NCI-H2107 treated with DMSO at 0.1 percent for 48 hours (cell line): Measurements from ENCODE around the gene NSUN4.
"Not testable (repeated sequence)": the region's sequence is repeated elsewhere in the genome, so short reads cannot be mapped to it uniquely, and the experiment has no call there.

Experiments used
- DNase-seq: peaks from one replicate; lab custom pipeline; 2025; ENCODE audit not compliant: unreplicated experiment; lab: John Stamatoyannopoulos, UW

NSUN4 gene

DNA sequence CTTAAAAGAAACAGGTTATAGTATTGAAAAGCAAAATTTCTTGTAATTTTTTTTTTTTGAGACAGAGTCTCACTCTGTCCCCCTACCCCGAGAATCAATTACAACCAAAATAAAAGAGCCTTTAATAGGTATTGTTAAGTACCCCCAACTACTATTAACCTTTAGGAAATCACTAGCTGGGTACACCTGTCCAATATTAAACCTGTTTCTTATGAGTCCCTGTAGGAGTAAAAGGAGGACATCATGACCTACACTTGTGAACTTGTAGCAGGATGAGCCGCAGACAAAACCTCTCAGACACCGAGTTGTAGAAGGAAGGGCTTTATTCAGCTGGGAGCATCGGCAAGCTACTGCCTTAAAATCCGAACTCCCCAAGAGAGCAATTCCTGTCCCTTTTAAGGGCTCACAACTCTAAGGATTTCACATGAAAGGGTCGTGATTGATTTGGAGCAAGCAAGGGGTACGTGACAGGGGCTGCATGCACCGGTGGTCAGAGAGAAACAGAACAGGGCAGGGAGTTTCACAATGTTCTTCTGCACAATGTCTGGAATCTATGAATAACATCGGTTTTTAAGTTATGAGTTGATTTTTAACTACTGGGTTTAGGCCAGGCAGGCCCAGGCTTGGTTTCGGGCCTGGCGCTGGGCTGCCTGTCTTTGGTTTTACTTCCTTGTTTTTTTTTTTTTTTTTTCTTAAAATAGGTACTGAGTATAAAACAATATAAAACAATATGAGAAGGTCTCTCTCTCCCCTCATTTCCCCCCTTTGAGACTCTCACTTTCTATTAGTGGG, 15.1 kb upstream of the NSUN4 start:
- DNase-seq: not testable (repeated sequence)

DNA sequence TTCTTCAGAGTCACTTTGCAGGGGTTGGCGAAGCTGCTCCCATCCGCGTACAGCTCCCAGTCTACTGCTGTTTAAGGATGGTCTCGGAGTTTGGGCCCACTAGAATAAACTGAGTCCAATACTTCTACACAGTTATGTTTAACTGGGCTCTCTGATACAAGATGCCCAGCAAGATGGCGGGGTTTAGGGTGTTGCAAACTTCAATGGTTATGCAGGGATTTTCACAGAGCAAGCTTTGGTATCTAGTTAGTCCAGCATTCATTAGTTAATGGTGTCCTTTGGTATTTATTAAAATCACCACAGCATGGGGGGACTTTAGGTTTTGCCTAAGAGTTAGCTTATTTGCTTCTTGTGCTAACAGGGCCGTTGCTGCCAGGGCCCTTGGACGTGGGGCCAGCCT, 12.4 kb upstream of the NSUN4 start:
- DNase-seq: not testable (repeated sequence)

DNA sequence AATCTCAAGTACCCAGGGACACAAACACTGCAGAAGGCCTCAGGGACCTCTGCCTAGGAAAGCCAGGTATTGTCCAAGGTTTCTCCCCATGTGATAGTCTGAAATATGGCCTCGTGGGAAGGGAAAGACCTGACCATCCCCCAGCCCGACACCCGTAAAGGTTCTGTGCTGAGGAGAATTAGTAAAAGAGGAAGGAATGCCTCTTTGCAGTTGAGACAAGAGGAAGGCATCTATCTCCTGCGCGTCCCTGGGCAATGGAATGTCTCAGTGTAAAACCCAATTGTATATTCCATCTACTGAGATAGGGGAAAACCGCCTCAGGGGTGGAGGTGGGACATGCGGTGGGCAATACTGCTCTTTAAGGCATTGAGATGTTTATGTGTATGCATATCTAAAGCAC, 10.8 kb upstream of the NSUN4 start:
- DNase-seq: not testable (repeated sequence)

DNA sequence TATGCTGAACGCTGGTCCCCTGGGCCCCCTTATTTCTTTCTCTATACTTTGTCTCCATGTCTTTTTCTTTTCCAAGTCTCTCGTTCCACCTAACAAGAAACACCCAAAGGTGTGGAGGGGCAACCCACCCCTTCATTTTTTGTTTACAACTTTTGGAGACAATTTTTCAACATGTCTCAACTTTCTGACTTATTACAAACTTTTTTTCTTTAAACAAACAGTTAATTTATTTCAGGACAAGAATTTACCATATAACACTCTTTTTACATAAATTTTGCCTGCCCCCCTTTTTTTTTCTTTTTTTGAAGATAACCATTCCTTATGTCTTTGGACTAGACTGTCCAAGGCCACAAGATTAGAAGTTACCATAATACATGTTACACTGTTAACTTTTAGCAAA, 10.2 kb upstream of the NSUN4 start:
- not testable (repeated sequence) for DNase-seq

DNA sequence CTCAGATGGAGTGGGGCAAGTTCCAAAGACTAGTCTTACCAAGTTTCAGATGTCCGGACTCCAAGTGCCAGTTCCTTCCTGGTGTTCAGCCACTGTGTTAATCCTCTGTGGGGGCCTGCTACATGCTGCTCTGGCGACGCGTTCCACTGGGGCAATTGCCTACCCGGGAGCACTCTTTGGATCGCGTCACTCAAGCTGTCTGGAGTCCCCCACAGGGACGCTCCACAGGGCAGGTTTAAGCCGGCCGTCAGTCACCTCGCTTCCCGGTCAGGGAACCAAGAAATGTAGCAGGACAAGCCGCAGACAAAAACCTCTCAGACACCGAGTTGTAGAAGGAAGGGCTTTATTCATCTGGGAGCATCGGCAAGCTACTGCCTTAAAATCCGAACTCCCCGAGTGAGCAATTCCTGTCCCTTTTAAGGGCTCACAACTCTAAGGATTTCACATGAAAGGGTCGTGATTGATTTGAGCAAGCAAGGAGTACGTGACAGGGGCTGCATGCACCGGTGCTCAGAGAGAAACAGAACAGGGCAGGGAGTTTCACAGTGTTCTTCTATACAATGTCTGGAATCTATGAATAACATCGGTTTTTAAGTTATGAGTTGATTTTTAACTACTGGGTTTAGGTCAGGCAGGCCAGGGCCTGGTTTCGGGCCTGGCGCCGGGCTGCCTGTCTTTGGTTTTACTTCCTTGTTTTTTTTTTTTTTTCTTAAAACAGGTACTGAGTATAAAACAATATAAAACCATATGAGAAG, 8.6 kb upstream of the NSUN4 start:
- DNase-seq: not testable (repeated sequence)

DNA sequence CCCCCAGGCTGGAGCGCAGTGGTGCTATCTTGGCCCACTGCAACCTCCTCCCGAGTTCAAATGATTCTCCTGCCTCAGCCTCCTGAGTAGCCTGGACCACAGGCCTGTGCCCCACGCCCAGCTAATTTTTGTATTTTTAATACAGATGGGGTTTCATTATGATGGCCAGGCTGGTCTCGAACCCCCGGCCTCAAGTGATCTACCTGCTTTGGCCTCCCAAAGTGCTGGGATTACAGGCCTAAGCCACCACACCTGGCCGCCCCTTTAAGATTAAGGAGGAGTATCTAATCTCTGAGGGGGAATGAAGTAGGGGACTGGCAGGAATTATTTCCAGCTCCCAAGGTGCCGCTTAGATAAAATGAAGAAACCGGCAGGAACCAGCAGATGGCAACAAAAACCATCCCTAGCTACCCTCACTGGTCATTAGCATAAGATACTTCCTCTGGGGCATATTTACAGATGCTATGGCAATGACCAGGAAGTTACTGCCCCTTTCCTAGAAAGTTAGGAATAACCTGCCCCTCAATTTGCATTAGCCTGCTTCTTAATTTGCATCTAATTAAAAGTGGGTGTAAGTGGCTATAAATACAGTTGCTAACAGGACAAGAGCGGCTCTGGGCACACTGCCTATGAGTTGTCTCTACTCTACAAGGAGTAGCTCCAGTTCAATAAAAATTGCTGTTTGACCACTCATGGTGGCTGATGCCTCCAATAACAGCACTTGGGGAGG, 7.1 kb upstream of the NSUN4 start:
- no peak for DNase-seq

DNA sequence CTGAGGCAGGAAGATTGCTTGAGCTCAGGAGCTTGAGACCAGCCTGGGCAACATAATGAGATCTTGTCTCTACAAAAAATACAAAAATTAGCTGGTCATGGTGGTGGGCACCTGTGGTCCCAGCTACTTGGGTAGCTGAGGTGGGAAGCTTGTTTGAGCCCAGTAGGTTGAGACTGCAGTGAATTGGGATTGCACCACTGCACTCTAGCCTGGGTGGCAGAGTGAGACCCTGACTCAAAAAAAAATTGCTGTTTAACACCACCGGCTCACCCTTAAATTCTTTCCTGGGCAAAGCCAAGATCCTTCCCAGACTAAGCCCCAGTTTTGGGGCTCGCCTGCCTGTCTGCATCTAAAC, 6.6 kb upstream of the NSUN4 start:
- DNase-seq: no peak

DNA sequence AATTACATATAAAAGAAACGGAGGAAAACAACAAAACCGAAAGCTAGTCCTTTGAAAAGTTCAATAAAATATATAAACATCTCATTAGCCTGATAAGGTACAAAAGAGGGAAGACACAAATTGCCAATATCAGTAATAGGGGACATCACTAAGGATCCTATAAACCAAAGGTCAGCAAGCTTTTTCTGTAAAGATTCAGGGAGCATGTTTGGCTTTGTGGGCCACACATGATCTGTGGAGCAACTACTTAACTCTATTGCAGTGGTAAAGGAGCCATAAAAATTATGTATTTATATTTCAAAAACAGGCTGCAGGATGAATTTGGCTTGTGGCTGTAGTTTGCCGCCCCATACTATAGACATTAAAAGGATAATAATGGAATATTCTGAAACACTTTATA, 5.5 kb upstream of the NSUN4 start:
- DNase-seq: no peak

DNA sequence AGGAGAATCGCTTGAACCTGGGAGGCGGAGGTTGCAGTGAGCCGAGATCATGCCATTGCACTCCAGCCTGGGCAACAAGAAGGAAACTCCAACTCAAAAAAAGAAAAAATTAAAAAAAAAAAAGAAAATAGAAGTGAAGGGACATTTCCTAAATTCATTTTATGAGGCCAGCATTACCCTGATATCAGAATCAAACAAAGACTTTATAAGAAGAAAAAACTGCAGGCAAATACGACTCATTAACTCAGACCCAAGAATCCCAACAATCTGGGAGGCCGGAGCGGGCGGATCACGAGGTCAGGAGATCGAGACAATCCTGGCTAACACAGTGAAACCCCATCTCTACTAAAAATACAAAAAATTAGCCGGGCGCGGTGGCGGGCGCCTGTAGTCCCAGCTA, 3.2 kb upstream of the NSUN4 start:
- not testable (repeated sequence) for DNase-seq

DNA sequence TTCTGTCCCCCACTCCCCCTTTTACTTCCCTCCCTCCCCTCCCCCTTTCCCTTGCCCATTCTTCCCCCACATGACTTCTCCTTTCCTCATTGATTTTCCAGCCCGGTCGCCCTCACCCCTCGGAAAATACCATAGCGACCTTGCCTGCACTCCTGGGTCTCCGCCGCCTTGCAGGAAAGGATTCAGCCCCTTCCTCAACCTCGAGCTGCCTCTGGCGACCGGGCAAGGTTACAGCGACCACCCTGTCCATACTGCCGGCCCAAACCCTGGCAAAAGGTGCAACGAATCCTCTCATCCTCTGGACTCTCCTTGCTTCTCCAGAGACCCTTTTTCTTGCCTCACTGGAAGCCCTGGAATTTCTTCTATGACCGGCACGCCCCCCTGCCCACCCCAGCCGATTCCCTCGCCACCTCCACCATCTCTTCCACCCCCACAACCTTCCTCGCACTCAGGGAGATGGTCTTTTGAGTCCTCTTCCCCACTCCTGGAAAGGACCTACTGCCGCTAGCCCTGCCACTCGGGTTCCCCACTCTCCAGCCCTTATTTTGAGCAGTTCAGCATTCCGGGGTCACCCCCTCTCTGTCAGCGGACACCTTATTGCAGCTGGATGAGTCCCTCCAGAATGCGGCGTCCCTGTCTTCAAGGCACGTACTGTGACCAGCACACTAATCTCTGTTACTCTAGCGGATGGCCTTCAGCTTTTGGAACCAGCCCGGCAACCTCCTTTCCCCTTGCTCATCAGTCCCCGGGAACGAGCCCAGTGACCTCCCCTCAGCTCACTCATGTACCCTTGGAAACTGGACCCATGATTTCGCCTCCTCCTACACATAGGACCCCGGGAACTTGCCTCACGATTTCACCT, 846 bp downstream of the NSUN4 start:
- DNase-seq: no peak

DNA sequence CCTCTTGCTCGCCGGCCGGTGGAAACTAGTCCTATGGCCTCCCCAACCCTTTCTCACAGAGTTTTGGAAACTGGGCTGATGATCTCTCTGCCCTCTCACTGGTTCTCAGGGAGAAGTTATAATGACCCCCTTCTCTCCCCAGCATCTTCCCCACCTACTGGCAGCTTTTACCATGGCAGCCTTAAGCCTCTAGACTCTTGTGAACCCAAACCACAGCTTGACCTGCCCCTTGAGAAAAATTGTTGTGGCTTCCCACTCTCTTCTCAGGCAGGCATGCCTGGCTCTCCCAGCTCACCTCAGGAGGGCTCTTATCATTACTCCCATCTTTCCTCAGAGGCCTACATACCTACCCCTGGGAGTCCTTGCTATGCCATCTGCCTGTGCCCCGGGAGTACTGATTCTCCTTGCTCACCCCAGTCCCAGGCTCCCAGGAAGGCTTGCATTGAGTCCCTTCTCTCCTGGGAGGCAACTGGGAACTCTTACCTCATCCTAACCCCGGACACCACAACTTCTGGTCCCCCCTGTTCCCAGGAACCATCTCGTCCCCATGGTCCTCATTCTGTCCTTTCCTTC, 1.6 kb downstream of the NSUN4 start:
- no peak for DNase-seq

DNA sequence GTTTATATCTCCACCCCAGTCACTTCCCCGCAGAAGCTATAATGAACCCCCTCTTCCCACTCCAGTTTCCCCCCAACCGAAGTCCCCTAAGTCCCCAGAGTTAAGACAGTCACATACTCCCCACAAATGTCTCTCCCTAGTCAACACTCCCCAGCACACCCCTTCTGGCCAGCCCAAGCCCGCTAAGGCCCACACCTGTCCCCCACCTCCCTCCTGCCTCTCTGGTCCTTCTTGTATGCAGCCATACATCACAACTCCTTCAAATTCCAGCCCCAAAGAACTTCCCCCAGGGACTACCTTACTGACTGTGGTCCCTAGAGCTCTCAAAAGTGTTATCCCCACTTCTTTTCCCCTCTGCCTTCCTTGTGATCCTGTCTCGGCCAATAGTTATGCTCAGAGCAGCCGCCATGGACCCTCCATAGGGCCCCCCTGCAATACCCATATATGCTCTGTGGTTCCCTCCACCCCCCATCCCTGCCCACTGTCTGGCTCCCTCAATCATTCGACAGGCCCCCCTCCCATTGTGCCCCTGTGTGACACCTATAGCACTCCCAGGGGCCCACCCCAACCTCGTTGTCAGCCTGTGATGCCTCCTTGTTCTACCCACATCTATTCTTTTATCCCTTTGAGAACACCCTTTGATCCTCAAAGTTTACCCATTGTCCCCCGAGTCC, 2.2 kb downstream of the NSUN4 start:
- no peak for DNase-seq

DNA sequence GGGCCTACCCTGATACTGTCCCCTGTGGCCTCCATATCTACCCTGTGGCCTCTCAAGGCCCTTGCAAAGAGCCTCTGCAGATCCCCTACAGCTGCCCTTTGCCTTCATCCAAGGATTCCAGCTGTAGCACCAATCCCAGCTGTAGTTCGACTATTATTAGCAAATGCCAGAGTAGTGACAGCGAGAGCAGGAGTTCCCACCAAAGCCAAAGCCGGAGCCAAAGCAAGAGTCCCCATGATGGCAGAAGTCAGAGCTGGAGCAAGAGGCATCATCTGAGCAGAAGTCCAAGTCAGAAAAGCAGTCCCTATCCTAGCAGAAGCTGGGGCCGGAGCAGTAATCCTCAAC, 2.7 kb downstream of the NSUN4 start:
- DNase-seq: no peak

DNA sequence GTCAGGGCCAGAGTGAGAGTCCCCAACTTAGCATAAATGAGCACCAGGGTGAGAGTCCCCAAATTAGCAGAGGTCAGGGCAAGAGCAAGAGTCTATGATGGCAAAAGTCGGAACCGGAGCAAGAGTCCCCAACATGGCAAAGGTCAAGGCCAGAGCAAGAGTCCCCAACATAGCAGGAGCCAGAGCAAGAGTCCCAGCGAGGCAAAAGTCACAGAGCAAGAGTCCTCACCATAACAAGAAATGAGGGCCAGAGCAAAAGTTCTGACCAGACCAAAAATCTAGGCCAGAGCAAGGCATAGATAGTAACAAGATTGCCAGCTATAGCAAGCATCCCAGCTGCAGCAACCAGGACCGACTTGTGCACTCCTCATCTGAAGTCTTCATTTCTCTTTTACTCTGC, 3.1 kb downstream of the NSUN4 start:
- DNase-seq: no peak

DNA sequence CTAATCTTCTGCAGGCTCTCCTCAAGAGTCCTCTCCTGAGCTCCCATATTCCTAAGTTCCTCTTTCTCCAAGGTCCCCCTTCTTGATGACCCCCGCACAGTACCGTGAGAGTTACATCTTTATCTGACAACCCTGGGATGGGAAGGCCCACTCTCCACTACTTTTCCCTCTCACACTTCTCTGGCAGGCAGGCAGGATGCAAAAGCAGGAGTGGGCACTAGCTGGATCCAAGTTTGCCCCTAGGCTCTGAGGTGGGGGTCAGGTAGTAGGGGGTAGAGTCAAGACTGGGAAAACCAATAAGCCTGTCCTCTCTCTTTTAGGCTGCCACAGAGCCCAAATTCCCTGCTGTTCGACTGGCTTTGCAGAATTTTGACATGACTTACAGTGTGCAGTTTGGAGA, 3.9 kb downstream of the NSUN4 start:
- no peak for DNase-seq

DNA sequence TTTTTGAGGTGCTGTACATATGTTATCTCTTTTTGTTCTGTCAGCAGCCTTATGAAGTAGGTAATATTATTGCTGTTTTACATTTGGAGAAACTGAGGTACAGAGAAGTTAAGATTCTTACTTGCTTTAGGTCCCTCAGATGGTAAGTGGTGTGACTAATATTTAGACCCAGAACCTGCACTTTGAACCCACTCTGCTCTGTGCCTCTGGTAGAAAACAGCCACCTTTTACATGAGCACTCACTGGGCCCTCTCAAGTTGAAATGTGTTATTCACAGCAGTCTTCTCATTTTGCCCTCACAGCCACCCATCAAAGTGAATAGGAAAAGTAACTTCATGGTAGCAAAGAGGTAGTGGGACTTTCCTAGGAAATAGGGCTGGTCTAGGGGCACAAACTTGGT, 4.7 kb downstream of the NSUN4 start:
- DNase-seq: no peak

DNA sequence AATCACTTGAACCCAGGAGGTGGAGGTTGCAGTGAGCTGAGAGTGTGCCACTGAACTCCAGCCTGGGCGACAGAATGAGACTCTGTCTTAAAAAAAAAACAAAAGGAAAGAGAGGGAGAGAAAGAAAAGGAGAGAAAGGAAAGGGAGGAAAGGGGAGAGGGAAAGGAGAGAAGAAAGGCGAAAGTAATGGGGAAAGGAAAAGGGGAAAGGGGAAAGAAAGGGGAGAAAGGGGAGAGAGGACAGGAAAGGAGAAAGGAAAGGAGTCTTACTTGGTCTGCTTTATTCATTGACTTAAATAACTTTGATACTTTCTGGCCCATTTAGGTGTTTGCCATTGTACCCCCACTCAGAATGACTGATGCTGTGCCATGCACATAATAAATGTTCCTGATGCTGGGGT, 11.8 kb downstream of the NSUN4 start:
- no peak for DNase-seq

DNA sequence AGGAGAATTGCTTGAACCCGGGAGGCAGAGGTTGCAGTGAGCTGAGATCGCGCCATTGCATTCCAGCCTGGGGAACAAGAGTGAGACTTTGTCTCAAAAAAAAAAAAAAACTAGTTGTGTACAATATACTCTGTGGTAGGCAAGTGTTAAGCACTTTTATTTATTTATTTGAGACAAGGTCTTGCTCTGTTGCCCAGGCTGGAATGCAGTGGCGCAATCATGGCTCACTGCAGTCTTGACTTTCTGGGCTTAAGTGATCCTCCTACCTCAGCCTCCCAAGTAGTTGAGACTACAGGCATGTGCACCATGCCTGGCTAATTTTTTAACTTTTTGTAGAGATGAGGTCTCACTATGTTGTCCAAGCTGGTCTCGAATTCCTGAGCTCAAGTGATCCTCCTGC, 15.3 kb downstream of the NSUN4 start:
- DNase-seq: not testable (repeated sequence)

DNA sequence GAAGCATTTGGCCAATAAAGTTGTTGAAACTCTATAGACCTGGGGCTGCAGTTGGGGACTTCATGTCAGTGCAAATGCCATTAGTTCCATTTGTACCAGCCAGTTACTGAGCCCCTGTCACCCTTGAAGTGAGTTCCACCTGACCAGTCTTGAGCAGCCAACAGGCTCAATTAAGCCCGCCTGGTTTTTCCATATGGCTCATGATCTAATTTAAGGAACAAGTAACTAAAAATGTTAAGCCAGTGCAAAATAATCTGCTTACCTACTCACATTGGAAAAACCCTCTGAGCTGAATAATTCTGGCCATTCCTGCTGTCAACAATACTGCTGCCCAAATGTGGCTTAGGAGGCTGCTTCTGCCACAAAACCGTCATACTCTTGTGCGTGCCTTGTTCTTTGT, 21.6 kb downstream of the NSUN4 start:
- no peak for DNase-seq

DNA sequence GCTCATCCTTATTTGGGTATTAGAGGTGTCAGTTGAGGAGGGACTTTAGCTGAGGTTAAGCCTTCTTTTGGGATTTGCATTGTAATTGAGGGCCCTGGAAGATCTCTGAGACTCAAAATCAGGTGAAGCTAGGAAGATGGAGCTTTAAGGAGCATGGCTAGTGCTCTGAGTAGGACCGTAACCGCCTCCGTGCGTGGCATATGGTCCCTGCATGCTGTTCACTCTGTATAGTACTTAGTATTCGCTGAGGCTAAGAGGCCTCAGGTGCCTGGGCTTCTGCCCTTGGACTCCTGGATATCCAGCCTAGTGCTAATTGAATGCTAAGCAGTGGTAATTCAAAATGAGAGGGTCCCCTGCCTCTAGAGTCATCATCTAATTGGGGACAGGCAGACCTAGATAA, 22.5 kb downstream of the NSUN4 start:
- DNase-seq: no peak
